Omental fat pad (tissue), 4 donors: Measurements from ENCODE around the gene MSI1. TPM values are rescaled to one million over a fixed set of nuclear protein-coding genes. Genes with fewer than 3 reads are reported as not detected.

Source experiments
- ATAC-seq: fragments of 150-250 bp; one replicate; pipeline ENCODE4 v1.9.1; 2016; ENCODE audit warnings: mild to moderate bottlenecking, moderate library complexity; ENCODE audit not compliant: low FRiP score
- DNase-seq: peaks from one replicate; pipeline ENCODE4 v3.0.0-alpha.2; 2019; ENCODE audit warnings: low spot score
- total RNA-seq, 4 donors: library from RNA; depleted of rRNA; stranded (reverse); fragments of >200 nt; gene quantifications; one replicate each; pipeline ENCODE4 v1.1.0, GENCODE V29; 2016
- TF ChIP-seq, protein P1 (sequence below), 3 donors: fragments of 450-650 bp; IDR thresholded peaks; one replicate each; pipeline ENCODE4 v1.5.1; 2016 to 2017; ENCODE audit warnings: antibody characterized with exemption in 3 of 3, mild to moderate bottlenecking in 3 of 3, moderate library complexity in 2 of 3

Gene MSI1
- total RNA-seq, 4 donors from 2014 or later: 0.13 to 2.0 (median 0.37) TPM; not detected in 1

DNA sequence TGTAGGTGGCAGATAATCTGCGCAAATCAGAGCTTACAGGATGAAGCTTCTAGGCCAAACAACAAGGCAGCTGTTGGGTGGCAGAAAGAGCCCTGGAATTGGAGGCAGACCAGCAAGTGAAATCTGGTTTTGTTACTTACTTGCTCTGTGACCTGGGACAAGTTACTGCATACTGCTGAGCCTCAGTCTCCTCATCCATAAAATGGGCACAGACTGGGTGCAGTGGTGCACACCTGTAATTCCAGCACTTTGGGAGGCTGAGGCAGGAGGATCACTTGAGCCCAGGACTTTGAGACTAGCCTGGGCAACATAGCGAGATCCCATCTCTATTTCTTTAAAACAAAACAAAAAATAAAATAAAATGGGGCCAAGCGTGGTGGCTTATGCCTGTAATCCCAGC is 37.6 kb upstream of the MSI1 start:
- ATAC-seq (no peak), DNase-seq (no peak)
- TF ChIP-seq, protein P1, sequence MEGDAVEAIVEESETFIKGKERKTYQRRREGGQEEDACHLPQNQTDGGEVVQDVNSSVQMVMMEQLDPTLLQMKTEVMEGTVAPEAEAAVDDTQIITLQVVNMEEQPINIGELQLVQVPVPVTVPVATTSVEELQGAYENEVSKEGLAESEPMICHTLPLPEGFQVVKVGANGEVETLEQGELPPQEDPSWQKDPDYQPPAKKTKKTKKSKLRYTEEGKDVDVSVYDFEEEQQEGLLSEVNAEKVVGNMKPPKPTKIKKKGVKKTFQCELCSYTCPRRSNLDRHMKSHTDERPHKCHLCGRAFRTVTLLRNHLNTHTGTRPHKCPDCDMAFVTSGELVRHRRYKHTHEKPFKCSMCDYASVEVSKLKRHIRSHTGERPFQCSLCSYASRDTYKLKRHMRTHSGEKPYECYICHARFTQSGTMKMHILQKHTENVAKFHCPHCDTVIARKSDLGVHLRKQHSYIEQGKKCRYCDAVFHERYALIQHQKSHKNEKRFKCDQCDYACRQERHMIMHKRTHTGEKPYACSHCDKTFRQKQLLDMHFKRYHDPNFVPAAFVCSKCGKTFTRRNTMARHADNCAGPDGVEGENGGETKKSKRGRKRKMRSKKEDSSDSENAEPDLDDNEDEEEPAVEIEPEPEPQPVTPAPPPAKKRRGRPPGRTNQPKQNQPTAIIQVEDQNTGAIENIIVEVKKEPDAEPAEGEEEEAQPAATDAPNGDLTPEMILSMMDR (IDR thresholded peaks at IDR 0.05): no peak

DNA sequence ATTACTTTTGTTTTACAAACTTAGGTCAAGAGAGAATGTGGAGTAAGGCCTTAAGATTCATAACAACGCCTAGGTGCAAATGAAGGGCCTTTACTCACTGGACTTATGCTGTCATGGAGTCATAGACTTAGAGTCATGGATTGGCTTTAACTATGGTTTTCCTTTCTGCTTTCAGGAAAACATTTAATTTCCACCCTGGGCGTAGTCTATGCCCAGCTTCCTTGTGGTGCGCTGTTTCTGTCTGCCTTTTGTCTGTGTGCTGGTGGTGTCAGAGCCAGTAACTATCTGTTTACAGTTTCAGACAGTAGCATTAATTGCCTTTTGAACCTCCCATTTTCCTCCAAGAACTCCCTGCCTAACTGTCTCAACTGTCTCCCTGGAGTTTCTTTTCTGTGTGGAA is 37.1 kb upstream of the MSI1 start:
- ATAC-seq (no peak), DNase-seq (no peak)
- TF ChIP-seq, protein P1 (IDR thresholded peaks at IDR 0.05): no peak

DNA sequence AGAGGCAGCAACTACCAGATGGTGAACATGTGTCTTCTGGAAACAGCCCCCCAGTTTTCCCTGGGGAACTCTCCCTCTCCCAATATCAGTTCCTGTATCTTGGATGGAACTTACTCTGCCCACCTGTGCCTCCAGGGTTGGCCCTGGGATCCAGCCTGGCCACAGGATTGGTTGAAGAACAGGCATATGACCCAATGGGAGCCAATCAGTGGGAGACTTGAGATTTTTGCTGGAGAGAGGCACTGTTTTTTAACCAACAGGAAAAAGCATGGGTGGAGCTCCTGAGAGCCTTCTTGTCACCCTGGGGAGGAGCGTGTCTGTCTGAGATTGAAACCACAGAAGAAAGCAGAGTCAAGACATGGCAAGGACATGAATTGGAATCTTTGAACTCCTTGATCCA is 35.3 kb upstream of the MSI1 start:
- TF ChIP-seq, protein P1 (IDR thresholded peaks at IDR 0.05): no peak
- no peak for DNase-seq
- ATAC-seq: no peak

DNA sequence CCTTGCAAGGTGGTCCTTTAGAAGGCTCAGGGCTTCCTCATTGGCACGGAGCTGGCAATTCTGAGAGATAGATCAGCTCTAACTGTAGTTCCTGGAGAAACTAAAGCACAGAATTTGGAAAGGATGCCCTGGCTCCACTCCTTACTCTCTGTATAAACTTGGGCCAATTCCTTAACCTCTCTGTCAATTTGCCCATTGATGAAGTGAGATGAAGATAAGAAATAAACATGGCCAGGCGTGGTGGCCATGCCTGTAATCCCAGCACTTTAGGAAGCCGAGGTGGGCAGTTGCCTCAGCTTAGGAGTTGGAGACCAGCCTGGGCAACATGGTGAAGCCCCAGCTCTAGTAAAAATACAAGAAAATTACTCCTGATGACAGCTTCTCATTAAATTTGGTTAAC is 34.9 kb upstream of the MSI1 start:
- ATAC-seq: no peak
- DNase-seq: no peak
- TF ChIP-seq, protein P1 (IDR thresholded peaks at IDR 0.05): no peak

DNA sequence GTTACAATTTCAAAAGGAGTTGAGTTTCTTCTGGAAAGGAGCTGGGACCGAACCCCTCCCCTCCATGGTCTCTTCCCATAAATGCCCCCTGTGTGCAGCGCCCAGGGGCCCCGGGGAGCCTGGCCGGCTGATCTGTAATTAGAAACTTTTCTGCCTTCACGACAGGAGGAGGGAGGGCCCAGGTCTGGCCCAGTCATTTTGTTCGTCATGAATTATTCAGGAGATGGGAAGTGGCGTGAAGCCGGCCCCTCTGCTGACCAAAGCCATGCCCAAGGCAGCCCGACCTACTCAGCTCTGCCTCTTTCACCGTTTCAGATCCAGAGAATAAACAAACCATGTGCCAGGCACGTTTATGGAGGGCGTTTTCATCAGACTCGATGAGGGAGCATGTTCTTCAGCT is 33.3 kb upstream of the MSI1 start:
- no peak for DNase-seq
- no peak for ATAC-seq
- TF ChIP-seq, protein P1 (IDR thresholded peaks at IDR 0.05): no peak

DNA sequence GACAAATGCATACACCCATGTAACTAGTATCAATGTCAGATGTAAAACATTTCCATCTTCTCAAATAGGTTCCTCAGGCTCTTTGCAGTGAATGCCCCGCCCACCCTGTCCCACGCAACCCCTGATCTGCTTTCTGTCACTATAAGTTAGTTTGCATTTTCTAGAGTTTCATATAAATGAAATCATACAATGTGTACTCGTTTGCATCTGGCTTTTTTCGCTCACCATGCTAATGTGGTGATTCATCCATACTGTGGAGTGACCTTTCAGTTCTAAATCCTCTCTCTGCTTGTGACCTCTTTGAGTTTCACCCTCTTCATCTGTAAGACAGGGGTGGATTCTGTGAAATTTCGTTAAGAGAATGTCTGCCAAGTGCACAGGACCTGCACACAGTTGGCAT is 30.6 kb upstream of the MSI1 start:
- ATAC-seq (no peak), DNase-seq (no peak)
- TF ChIP-seq, protein P1 (IDR thresholded peaks at IDR 0.05): no peak

DNA sequence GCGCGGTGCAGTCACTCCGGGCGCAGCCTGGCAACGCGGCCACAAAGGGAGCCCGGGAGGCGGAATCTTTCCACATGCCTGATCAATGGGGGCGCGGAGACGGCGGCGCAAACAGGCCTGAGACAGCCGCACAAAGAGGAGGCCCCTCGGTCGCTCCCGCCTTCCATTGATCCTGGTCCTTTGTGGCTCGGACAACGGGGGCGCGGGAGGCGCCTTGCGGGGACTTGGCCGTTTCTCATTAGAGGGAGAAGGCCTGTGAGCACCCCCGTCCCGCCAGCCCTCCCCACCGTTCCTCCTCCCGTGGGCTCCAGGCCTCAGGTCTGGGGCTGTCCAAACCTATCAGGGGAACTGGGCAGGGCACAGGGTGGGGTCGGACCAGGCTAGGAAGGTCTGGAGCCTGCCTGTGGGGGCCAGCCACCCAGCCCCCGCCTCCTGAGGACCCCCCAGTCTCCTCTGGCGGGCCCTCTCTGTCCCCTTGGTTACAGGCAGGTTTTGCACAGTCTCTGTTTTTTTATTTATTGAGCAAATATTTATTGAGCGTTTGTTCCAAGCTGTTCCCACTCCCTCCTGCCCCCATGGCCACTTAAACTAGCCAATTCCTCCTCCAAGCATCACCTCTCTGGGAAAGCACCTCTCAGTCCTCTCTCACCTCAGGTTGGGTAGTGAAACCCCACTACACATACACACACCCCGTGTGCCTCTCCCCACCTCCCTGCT is 29.0 kb upstream of the MSI1 start:
- TF ChIP-seq, protein P1 (IDR thresholded peaks at IDR 0.05): no peak
- no peak for ATAC-seq

More for the DNA sequence above, 29.0 kb upstream of the MSI1 start:
- DNase-seq: no peak
